ENCODE measurements around the gene MTERF2. TPM values are rescaled to one million over a fixed set of nuclear protein-coding genes. Genes with fewer than 3 reads are reported as not detected.

The MTERF2 gene
- total RNA-seq, 1 experiment from 2014 or later: 7.0 TPM

GRCh38 chr12:107017042-107017441, 30.1 kb upstream of the MTERF2 start:
- Mint-ChIP-seq H3K4me1 (no peaks in the 10 kb centered on the region), H3K27me3 (ENCODE audit: low read depth) (no peaks in the 10 kb centered on the region), H3K9me3 (no peaks in the 10 kb centered on the region), H3K27ac (peak overlapping the region; percentile 3; the same call in 1 of the 2 replicates), H3K36me3 (no peaks in the 10 kb centered on the region), H3K4me3 (no peak overlapping the region)
- no peak for ATAC-seq
- ChIA-PET CTCF (interaction anchor here (1.0 kb wide), 1 partner anchor 9 kb away, joined by 3 read pairs; no protein-coding TSS in a partner anchor), POLR2A (no interaction called here)
- DNase-seq (ENCODE audit: low spot score): no peak
- TF ChIP-seq MAX (CRISPR knock-in tag; IDR thresholded peaks at IDR 0.05) (no peak), ATF3 (CRISPR knock-in tag; conservative IDR thresholded peaks at IDR 0.05) (no peak), ARID4B (CRISPR knock-in tag; IDR thresholded peaks at IDR 0.05; ENCODE audit: borderline replicate concordance) (no peak)

- ATAC-seq: peak; percentile 97
- TF ChIP-seq CREB1 (CRISPR knock-in tag; IDR thresholded peaks at IDR 0.05) (no peak), ZNF263 (CRISPR knock-in tag; IDR thresholded peaks at IDR 0.05; ENCODE audit: low read depth) (no peak), TCF7 (CRISPR knock-in tag; IDR thresholded peaks at IDR 0.05; ENCODE audit: low read depth) (no peak), ATF1 (CRISPR knock-in tag; IDR thresholded peaks at IDR 0.05) (no peak), OVOL2 (CRISPR knock-in tag; IDR thresholded peaks at IDR 0.05; ENCODE audit: borderline replicate concordance) (no peak), ATF3 (CRISPR knock-in tag; conservative IDR thresholded peaks at IDR 0.05) (no peak), SOX15 (CRISPR knock-in tag; IDR thresholded peaks at IDR 0.05) (no peak), ZNF219 (CRISPR knock-in tag; IDR thresholded peaks at IDR 0.05; ENCODE audit: borderline replicate concordance) (no peak), PRRX2 (CRISPR knock-in tag; IDR thresholded peaks at IDR 0.05) (no peak), STAT6 (CRISPR knock-in tag; conservative IDR thresholded peaks at IDR 0.05; ENCODE audit: low read depth) (no peak)
- Mint-ChIP-seq H3K27ac (no peak overlapping the region), H3K27me3 (ENCODE audit: low read depth) (no peaks in the 10 kb centered on the region), H3K9me3 (no peaks in the 10 kb centered on the region), H3K36me3 (no peaks in the 10 kb centered on the region), H3K4me3 (no peak overlapping the region), H3K4me1 (no peaks in the 10 kb centered on the region)
- no peak for DNase-seq (ENCODE audit: low spot score)
- CTCF ChIA-PET: interaction anchor here (0.6 to 1.6 kb wide), 2 partner anchors 91 to 387 kb away, joined by 3 to 7 read pairs; no protein-coding TSS in a partner anchor
- POLR2A ChIA-PET: no interaction called here
Observed at GRCh38 chr12:107014055-107014454, 27.1 kb upstream of the MTERF2 start.

- TF ChIP-seq USF1 (CRISPR knock-in tag; IDR thresholded peaks at IDR 0.05): no peak
- H3K27me3 Mint-ChIP-seq (ENCODE audit: low read depth): no peaks in the 10 kb centered on the region
- no peak for ATAC-seq
- 0 out of 2 replicates have a peak, but pooled peaks cover 4% of the 10 kb centered on the region for H3K9me3 Mint-ChIP-seq
- ChIA-PET POLR2A (no interaction called here), CTCF (interaction anchor here (1.6 kb wide), 1 partner anchor 92 kb away, joined by 7 read pairs; no protein-coding TSS in a partner anchor)
- DNase-seq (ENCODE audit: low spot score): no peak
- H3K4me3 Mint-ChIP-seq: no peak overlapping the region
- H3K4me1 Mint-ChIP-seq: no peaks in the 10 kb centered on the region
- H3K36me3 Mint-ChIP-seq: no peaks in the 10 kb centered on the region
- no peak overlapping the region for H3K27ac Mint-ChIP-seq
Observed at GRCh38 chr12:107012736-107013425, 25.9 kb upstream of the MTERF2 start.
